H7 (cell line): ENCODE results near the gene MUC6. TPM values are rescaled to one million over a fixed set of nuclear protein-coding genes. Genes with fewer than 3 reads are reported as not detected.

ENCODE experiments used
- DNase-seq: peaks from one replicate; pipeline ENCODE4 v3.0.0; 2012
- H3K27me3 ChIP-seq: 2 replicates; pipeline ENCODE4 v1.6.0; 2011; ENCODE audit warnings: mild to moderate bottlenecking, low read length; ENCODE audit not compliant: control insufficient read depth, insufficient read depth
- H3K36me3 ChIP-seq: replicated peaks from 2 replicates; pipeline ENCODE4 v1.5.1; 2011; ENCODE audit warnings: low read length; ENCODE audit not compliant: control insufficient read depth, insufficient read depth
- H3K4me3 ChIP-seq: 2 replicates; pipeline ENCODE4 v1.5.1; 2011; ENCODE audit warnings: low read depth, mild to moderate bottlenecking, control low read depth, low read length, moderate library complexity; ENCODE audit not compliant: insufficient read depth
- total RNA-seq: library from RNA; depleted of rRNA; stranded (reverse); fragments of >200 nt; shearing (Covaris generic); gene quantifications from 2 replicates; pipeline ENCODE4 v1.2.3, GENCODE V29; 2014

The MUC6 gene
- total RNA-seq, 1 experiment from 2014 or later: not detected

DNA sequence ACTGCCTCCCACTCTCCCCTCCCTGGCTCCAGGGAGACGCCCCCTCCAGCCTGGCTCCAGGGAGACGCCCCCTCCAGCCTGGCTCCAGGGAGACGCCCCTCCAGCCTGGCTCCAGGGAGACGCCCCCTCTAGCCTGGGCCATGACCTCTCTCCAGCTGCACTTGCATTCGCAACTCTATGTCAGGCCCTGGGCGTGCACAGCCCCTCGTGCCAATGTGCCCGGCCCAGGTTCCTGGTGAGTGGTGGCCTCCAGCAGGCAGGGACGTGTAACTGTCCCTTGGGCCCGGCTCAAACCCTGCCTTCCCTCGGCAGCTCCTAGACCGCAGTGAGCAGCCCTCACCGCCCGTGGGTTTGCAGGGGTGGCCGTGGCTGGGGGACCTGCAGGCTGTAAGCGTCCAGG, 6.9 kb downstream of the MUC6 start:
- Histone ChIP-seq H3K36me3 (no peaks in the 10 kb centered on the region), H3K4me3 (no peak overlapping the region), H3K27me3 (no peaks in the 10 kb centered on the region)
- DNase-seq: no peak

- H3K36me3 ChIP-seq: no peaks in the 10 kb centered on the region
- no peak for DNase-seq
- H3K4me3 ChIP-seq: no peak overlapping the region
- H3K27me3 ChIP-seq: no peaks in the 10 kb centered on the region
Measured at GRCh38 chr11:1029051-1029450, 7.5 kb downstream of the MUC6 start.

GRCh38 chr11:1028616-1029015, 7.9 kb downstream of the MUC6 start:
- H3K27me3 ChIP-seq: no peaks in the 10 kb centered on the region
- no peak overlapping the region for H3K4me3 ChIP-seq
- no peaks in the 10 kb centered on the region for H3K36me3 ChIP-seq
- no peak for DNase-seq

DNA sequence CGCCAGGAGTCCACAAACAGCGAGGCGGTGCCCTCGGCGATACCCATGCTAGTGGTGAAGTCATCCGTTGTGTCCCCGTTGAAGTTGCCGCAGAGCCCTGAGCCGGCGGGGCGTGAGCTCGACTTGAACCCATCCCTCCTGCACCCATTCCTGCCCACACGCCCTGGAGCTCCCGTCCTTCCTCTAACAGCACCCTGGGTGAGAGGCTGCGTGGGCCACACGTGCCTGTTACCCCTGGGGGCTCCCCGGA, 8.3 kb downstream of the MUC6 start:
- Histone ChIP-seq H3K36me3 (no peaks in the 10 kb centered on the region), H3K27me3 (no peaks in the 10 kb centered on the region), H3K4me3 (no peak overlapping the region)
- DNase-seq: no peak

- no peaks in the 10 kb centered on the region for H3K27me3 ChIP-seq
- no peak overlapping the region for H3K4me3 ChIP-seq
- DNase-seq: no peak
- no peaks in the 10 kb centered on the region for H3K36me3 ChIP-seq
Measured at GRCh38 chr11:1027483-1028290, 8.8 kb downstream of the MUC6 start.

DNA sequence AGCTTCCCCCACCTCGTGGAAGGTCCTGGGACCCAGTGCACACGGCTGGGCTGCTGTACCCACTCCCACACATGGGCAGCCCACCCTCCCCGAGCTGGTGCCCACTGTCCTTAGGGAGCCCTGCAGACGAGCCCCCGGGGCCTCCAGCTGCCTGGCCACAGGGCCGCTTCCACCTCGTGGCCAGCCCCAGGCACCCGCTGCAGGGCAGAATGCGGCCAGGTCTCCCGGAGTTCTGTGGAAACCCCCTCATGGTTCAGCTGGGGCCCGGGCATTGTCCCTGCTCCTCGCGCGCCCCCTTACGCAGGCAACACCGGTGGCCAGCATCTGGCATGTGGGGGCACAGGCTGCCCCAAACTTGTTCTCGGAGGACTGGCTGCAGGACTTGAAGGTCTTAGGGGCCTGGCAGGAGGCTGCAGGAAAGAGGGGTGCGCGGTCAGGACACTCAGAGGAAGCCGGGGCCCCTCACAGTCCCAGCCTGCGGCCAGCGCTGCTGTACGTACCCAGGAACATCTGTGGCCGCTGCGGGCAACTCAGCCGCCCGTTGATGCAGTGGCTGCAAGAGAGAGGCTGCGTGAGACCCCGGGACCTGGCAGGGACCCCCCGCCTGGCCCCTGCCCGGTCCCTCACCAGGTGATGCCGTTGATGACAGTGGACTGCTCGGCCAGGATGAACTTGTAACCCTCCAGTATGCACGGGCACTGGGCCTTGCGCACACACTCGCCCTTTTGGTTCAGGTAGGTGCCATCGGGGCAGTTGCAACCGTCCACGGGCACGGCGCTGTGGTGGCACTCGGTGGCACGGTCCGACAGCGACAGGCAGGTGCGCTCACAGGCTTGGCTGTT, 9.7 kb downstream of the MUC6 start:
- no peak overlapping the region for H3K4me3 ChIP-seq
- no peak for DNase-seq
- no peaks in the 10 kb centered on the region for H3K36me3 ChIP-seq
- H3K27me3 ChIP-seq: no peaks in the 10 kb centered on the region

DNA sequence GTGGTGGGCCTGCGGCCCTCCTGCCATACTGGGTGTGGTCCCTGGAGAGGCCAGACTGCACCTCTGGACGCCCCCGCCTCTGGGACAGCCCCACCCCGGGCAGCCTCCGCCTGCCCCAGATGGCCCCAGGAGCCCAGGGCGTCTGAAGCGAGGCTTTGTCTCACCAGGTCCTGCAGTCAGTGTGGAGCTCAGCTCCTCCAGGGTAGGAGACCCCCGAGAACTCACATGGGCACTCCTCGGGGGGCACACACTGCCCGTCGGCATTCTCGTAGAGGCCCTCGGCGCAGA, 10.4 kb downstream of the MUC6 start:
- no peaks in the 10 kb centered on the region for H3K36me3 ChIP-seq
- no peak overlapping the region for H3K4me3 ChIP-seq
- no peaks in the 10 kb centered on the region for H3K27me3 ChIP-seq
- DNase-seq: no peak

DNA sequence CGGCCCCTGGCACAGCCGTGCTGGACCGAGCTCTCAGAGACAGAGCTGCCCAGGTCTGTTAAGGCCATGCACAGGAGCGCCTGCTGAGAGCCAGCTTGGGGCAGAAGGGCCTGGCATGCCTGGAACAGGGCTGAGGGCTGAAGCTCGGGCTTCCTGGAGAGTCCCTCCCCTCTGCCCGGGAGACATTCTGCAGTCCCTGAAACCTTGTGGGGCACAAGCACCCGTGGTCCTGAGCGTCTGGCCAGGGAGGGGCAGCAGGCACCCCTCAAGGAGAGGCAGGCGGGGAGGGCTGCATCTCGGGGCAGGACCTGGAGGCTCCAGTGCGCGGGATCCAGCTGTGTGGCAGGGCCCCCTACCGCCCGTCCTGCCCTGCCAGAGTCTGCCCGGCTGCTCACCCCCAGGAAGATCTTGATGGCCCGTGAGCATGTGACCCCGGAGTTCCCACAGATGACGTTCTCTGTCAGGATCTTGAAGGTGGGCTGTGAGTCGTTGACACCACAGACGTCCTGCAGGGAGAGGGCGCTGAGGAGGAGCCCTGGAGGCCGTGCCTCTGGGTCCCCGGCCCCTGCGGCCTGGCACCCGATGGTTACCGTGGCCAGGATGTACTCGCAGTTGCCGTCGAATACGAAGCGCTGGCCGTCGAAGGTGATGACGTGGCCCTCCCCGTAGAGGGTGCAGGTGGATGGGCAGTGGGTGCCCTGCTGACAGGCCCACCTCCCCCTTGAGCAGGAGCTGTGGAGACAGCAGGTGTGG, 10.9 kb downstream of the MUC6 start:
- H3K36me3 ChIP-seq: no peaks in the 10 kb centered on the region
- no peak for DNase-seq
- H3K27me3 ChIP-seq: no peaks in the 10 kb centered on the region
- H3K4me3 ChIP-seq: no peak overlapping the region

- DNase-seq: no peak
- Histone ChIP-seq H3K4me3 (no peak overlapping the region), H3K36me3 (no peaks in the 10 kb centered on the region), H3K27me3 (no peaks in the 10 kb centered on the region)
Measured at GRCh38 chr11:1024597-1025409, 11.7 kb downstream of the MUC6 start.

DNA sequence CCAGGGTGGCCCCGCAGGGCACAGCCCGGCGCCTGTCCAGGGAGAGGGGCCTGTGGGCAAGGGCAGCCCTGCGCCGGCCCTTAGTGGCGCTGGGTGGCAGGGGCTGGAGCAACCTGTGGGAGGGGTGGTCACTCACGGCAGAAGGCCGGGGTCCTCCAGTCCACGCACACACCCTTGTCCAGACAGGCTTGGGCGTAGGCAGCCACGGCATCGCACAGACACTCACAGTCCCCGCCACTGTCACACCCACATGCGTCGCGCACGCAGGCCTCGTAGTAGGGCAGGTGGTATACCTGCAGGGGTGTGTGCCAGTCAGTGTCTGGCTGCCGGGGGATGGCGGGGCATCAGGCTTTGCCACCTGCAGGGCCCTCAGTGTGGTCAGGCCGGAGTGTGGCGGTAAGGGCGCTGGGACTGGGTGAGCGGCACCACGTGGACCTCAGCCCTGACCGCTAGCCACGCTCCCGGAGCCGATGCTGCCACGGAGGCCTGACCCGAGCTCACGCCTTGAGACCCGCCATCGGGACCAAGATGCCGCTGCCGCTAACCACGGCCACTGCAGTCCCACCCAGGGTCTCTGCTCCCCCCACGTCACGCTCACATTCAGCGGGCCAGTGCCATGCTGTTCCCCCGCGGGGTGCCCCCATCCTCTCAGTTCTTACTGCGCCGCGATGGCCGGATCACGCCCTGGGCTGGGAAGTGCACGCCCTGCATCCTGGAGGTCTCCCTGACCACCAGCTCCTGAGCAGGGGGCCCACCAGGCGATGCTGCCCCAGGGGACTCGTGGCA, 12.5 kb downstream of the MUC6 start:
- no peak for DNase-seq
- Histone ChIP-seq H3K36me3 (no peaks in the 10 kb centered on the region), H3K27me3 (no peaks in the 10 kb centered on the region), H3K4me3 (no peak overlapping the region)

DNA sequence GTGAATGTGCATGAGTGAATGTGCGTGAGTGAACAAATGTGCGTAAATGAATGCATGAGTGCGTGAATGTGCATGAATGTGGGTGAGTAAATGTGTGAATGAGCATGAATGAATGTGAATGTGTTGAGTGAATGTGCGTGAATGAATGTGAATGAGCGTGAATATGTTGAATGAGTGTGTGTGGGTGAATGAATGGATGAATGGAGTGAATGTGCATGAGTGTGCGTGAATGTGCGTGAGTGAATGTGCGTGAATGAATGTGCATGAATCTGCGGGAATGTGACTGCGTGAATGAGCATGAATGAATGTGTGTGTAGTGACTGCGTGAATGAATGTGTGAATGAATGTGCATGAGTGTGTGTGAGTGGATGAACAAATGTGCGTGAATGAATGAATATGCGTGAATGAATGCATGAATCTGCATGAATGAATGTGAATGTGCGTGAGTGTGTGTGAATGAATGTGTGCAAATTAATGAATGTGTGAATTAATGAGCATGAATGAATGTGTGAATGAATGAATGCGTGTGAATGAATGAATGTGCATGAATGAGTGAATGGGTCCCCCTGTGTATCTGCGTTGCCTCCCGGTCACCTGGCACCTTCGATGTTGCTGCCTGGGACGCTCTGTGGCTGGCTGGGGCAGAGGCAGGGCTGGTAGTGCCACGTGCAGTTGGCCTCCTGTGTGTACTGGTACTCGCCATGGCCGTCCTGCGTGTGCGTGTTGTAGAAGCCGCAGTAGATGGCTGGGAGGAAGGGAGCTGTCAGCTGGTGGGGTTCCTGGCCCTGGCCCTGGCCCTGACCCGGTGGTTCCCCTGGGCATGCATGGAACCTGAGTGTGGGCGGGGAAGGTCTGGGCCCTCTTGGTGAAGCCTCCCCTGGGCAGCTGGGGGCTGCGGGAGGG, 13.4 kb downstream of the MUC6 start:
- no peak for DNase-seq
- Histone ChIP-seq H3K4me3 (no peak overlapping the region), H3K36me3 (no peaks in the 10 kb centered on the region)

DNA sequence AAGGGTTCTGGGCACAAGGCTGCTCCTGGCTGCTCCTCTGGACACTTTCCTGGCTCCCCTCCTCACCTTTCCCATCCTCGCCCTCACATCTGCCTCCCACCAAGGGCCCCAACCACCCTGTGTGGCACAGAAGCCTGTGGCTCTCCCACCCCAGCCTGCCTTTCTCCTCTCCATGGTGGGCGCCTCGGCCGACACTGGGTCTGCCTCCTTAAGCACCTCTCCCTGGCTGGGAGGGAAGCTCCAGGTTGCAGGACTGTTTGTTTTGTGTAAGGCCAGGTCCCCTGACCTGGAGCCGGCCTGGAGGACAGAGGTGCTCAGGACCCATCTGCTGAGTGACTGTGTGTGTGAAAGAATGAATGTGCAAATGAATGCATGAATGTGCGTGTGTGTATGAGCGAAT, 14.1 kb downstream of the MUC6 start:
- Histone ChIP-seq H3K36me3 (no peaks in the 10 kb centered on the region), H3K27me3 (no peaks in the 10 kb centered on the region), H3K4me3 (no peak overlapping the region)
- no peak for DNase-seq

More for the DNA sequence above, 13.4 kb downstream of the MUC6 start:
- no peaks in the 10 kb centered on the region for H3K27me3 ChIP-seq

DNA sequence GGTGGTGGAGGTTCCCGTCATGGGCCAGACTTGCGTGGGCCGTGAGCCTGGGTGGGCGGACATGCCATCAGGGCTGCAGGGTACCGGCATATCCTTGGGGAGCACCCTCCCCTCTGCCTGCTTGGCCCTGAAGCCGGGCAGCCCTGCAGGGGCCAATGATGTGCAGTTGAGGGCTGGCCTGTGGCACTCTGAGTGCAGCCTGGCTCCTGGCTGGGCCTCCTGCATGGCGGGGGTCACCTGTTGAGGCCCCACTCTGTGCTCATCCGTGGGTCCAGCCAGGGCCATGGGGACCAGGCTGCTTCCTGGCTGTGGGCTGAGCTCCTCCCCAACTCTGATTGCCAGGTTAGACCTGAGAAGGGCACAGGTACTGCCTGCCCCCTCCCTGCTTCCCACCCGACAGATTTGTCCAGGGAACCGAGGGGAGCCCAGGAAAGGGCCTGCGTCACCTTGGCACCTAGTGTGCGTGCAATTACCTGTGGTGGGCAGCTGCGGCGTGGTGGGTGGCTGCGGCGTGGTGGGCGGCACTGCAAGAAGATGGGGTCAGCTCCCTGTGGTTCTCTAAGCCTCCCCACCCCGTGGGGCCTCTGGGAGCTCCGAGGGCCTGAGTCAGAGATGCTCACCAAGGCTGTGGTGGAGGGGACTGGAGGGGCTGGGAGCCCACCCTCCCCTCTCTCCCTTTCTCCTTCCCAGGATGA, 16.2 kb downstream of the MUC6 start:
- Histone ChIP-seq H3K27me3 (no peaks in the 10 kb centered on the region), H3K4me3 (no peak overlapping the region), H3K36me3 (no peaks in the 10 kb centered on the region)
- no peak for DNase-seq
